ENCODE measurements around the gene ITPKB.

ITPKB gene

GRCh38 chr1:226674892-226675714 lies 64.0 kb downstream of the ITPKB start:
- H4K8ac ChIP-seq (ENCODE audit: low read depth, low read length) = no peak overlapping the region
- no peak for DNase-seq
- H3K9ac ChIP-seq (ENCODE audit: low read length) = no peak overlapping the region
- H3K4me2 ChIP-seq (ENCODE audit: low read length) = no peak overlapping the region
- H3K27ac ChIP-seq (ENCODE audit: low read depth, low read length) = no peak overlapping the region
- no peaks in the 10 kb centered on the region for H3K27me3 ChIP-seq (ENCODE audit: insufficient read depth, low read length, poor library complexity)
- no peak overlapping the region for H2BK120ac ChIP-seq (ENCODE audit: low read depth, low read length)
- H2BK5ac ChIP-seq (ENCODE audit: low read length) = no peak overlapping the region
- no peak overlapping the region for H3K23ac ChIP-seq (ENCODE audit: low read length)
- H2BK15ac ChIP-seq (replicated peaks; ENCODE audit: low read depth) = no peak overlapping the region
- WGBS (ENCODE audit: extremely low coverage, insufficient coverage, low lambda C conversion rate) = no CpG with 5 or more reads among the region's 17 CpGs
- H3K18ac ChIP-seq (ENCODE audit: low read length) = no peak overlapping the region
- no peaks in the 10 kb centered on the region for H3K79me1 ChIP-seq (ENCODE audit: low read length)
- H3K36me3 ChIP-seq (ENCODE audit: control insufficient read depth, insufficient read depth, low read length) = no peaks in the 10 kb centered on the region
- H3K4me1 ChIP-seq (ENCODE audit: control insufficient read depth, low read depth, low read length) = peaks cover 12% of the 10 kb centered on the region
- peak overlapping the region; percentile 10 for H3K56ac ChIP-seq (ENCODE audit: low read length)
- no peak overlapping the region for H4K5ac ChIP-seq (ENCODE audit: low read length)
- H2AK5ac ChIP-seq (ENCODE audit: low read length) = no peak overlapping the region
- no peaks in the 10 kb centered on the region for H3K79me2 ChIP-seq (ENCODE audit: control insufficient read depth, insufficient read depth, low read length)
- H3K4me3 ChIP-seq (ENCODE audit: low read length) = no peak overlapping the region
- H3K4ac ChIP-seq (ENCODE audit: low read depth, low read length) = no peak overlapping the region

GRCh38 chr1:226672339-226672762 lies 66.7 kb downstream of the ITPKB start:
- Histone ChIP-seq H2BK5ac (ENCODE audit: low read length) (no peak overlapping the region), H3K4me2 (ENCODE audit: low read length) (no peak overlapping the region), H3K18ac (ENCODE audit: low read length) (no peak overlapping the region), H3K9ac (ENCODE audit: low read length) (no peak overlapping the region), H3K79me2 (ENCODE audit: control insufficient read depth, insufficient read depth, low read length) (no peaks in the 10 kb centered on the region), H3K27ac (ENCODE audit: low read depth, low read length) (no peak overlapping the region), H2AK5ac (ENCODE audit: low read length) (no peak overlapping the region), H4K5ac (ENCODE audit: low read length) (no peak overlapping the region), H3K4ac (ENCODE audit: low read depth, low read length) (no peak overlapping the region), H3K4me1 (ENCODE audit: control insufficient read depth, low read depth, low read length) (peaks cover 12% of the 10 kb centered on the region), H3K56ac (ENCODE audit: low read length) (peak overlapping the region; percentile 22), H2BK120ac (ENCODE audit: low read depth, low read length) (no peak overlapping the region), H3K79me1 (ENCODE audit: low read length) (no peaks in the 10 kb centered on the region), H3K23ac (ENCODE audit: low read length) (no peak overlapping the region), H3K36me3 (ENCODE audit: control insufficient read depth, insufficient read depth, low read length) (no peaks in the 10 kb centered on the region), H2BK15ac (replicated peaks; ENCODE audit: low read depth) (no peak overlapping the region), H4K8ac (ENCODE audit: low read depth, low read length) (no peak overlapping the region), H3K27me3 (ENCODE audit: insufficient read depth, low read length, poor library complexity) (no peaks in the 10 kb centered on the region), H3K4me3 (ENCODE audit: low read length) (no peak overlapping the region)
- DNase-seq = no peak
- WGBS (ENCODE audit: extremely low coverage, insufficient coverage, low lambda C conversion rate) = no CpG with 5 or more reads among the region's 4 CpGs

- no peak overlapping the region for H3K4me3 ChIP-seq (ENCODE audit: low read length)
- H3K36me3 ChIP-seq (ENCODE audit: control insufficient read depth, insufficient read depth, low read length) = no peaks in the 10 kb centered on the region
- H2BK15ac ChIP-seq (replicated peaks; ENCODE audit: low read depth) = no peak overlapping the region
- no peak overlapping the region for H4K5ac ChIP-seq (ENCODE audit: low read length)
- H3K27me3 ChIP-seq (ENCODE audit: insufficient read depth, low read length, poor library complexity) = no peaks in the 10 kb centered on the region
- H2AK5ac ChIP-seq (ENCODE audit: low read length) = no peak overlapping the region
- no peak overlapping the region for H2BK120ac ChIP-seq (ENCODE audit: low read depth, low read length)
- peaks cover 7% of the 10 kb centered on the region for H3K4me1 ChIP-seq (ENCODE audit: control insufficient read depth, low read depth, low read length)
- H3K79me1 ChIP-seq (ENCODE audit: low read length) = no peaks in the 10 kb centered on the region
- H3K18ac ChIP-seq (ENCODE audit: low read length) = no peak overlapping the region
- no peak overlapping the region for H3K23ac ChIP-seq (ENCODE audit: low read length)
- no peak overlapping the region for H3K4ac ChIP-seq (ENCODE audit: low read depth, low read length)
- H3K4me2 ChIP-seq (ENCODE audit: low read length) = no peak overlapping the region
- no peak overlapping the region for H3K56ac ChIP-seq (ENCODE audit: low read length)
- H3K79me2 ChIP-seq (ENCODE audit: control insufficient read depth, insufficient read depth, low read length) = no peaks in the 10 kb centered on the region
- no CpG with 5 or more reads among the region's 5 CpGs for WGBS (ENCODE audit: extremely low coverage, insufficient coverage, low lambda C conversion rate)
- no peak for DNase-seq
- H3K9ac ChIP-seq (ENCODE audit: low read length) = no peak overlapping the region
- no peak overlapping the region for H4K8ac ChIP-seq (ENCODE audit: low read depth, low read length)
- no peak overlapping the region for H2BK5ac ChIP-seq (ENCODE audit: low read length)
- H3K27ac ChIP-seq (ENCODE audit: low read depth, low read length) = no peak overlapping the region
Measured at GRCh38 chr1:226671277-226671676, 67.8 kb downstream of the ITPKB start.

- Histone ChIP-seq H3K9ac (ENCODE audit: low read length) (no peak overlapping the region), H3K4ac (ENCODE audit: low read depth, low read length) (no peak overlapping the region), H3K27me3 (ENCODE audit: insufficient read depth, low read length, poor library complexity) (no peaks in the 10 kb centered on the region), H3K79me2 (ENCODE audit: control insufficient read depth, insufficient read depth, low read length) (no peaks in the 10 kb centered on the region), H2BK5ac (ENCODE audit: low read length) (no peak overlapping the region), H4K8ac (ENCODE audit: low read depth, low read length) (no peak overlapping the region), H3K27ac (ENCODE audit: low read depth, low read length) (no peak overlapping the region), H3K23ac (ENCODE audit: low read length) (no peak overlapping the region), H3K18ac (ENCODE audit: low read length) (no peak overlapping the region), H3K36me3 (ENCODE audit: control insufficient read depth, insufficient read depth, low read length) (no peaks in the 10 kb centered on the region), H3K4me3 (ENCODE audit: low read length) (no peak overlapping the region), H2BK15ac (replicated peaks; ENCODE audit: low read depth) (no peak overlapping the region), H2BK120ac (ENCODE audit: low read depth, low read length) (no peak overlapping the region), H2AK5ac (ENCODE audit: low read length) (no peak overlapping the region), H3K4me1 (ENCODE audit: control insufficient read depth, low read depth, low read length) (peaks cover 8% of the 10 kb centered on the region), H4K5ac (ENCODE audit: low read length) (no peak overlapping the region), H3K4me2 (ENCODE audit: low read length) (no peak overlapping the region), H3K79me1 (ENCODE audit: low read length) (no peaks in the 10 kb centered on the region), H3K56ac (ENCODE audit: low read length) (no peak overlapping the region)
- WGBS (ENCODE audit: extremely low coverage, insufficient coverage, low lambda C conversion rate) = no CpG with 5 or more reads among the region's 7 CpGs
- no peak for DNase-seq
Measured at GRCh38 chr1:226670073-226670472, 69.0 kb downstream of the ITPKB start.

- Histone ChIP-seq H4K8ac (ENCODE audit: low read depth, low read length) (no peak overlapping the region), H2BK120ac (ENCODE audit: low read depth, low read length) (no peak overlapping the region), H3K4me3 (ENCODE audit: low read length) (no peak overlapping the region), H3K27me3 (ENCODE audit: insufficient read depth, low read length, poor library complexity) (no peaks in the 10 kb centered on the region), H2AK5ac (ENCODE audit: low read length) (no peak overlapping the region), H3K4me1 (ENCODE audit: control insufficient read depth, low read depth, low read length) (peaks cover 6% of the 10 kb centered on the region), H2BK15ac (replicated peaks; ENCODE audit: low read depth) (no peak overlapping the region), H3K36me3 (ENCODE audit: control insufficient read depth, insufficient read depth, low read length) (no peaks in the 10 kb centered on the region), H3K23ac (ENCODE audit: low read length) (no peak overlapping the region), H3K27ac (ENCODE audit: low read depth, low read length) (no peak overlapping the region), H3K79me1 (ENCODE audit: low read length) (no peaks in the 10 kb centered on the region), H3K4me2 (ENCODE audit: low read length) (no peak overlapping the region), H2BK5ac (ENCODE audit: low read length) (no peak overlapping the region), H4K5ac (ENCODE audit: low read length) (no peak overlapping the region), H3K18ac (ENCODE audit: low read length) (no peak overlapping the region), H3K79me2 (ENCODE audit: control insufficient read depth, insufficient read depth, low read length) (no peaks in the 10 kb centered on the region), H3K4ac (ENCODE audit: low read depth, low read length) (no peak overlapping the region), H3K9ac (ENCODE audit: low read length) (no peak overlapping the region), H3K56ac (ENCODE audit: low read length) (no peak overlapping the region)
- WGBS (ENCODE audit: extremely low coverage, insufficient coverage, low lambda C conversion rate) = no CpG with 5 or more reads among the region's 5 CpGs
- no peak for DNase-seq
Measured at GRCh38 chr1:226668173-226668560, 70.9 kb downstream of the ITPKB start.

- no peak overlapping the region for H2BK5ac ChIP-seq (ENCODE audit: low read length)
- peaks cover 5% of the 10 kb centered on the region for H3K4me1 ChIP-seq (ENCODE audit: control insufficient read depth, low read depth, low read length)
- no peak overlapping the region for H2BK120ac ChIP-seq (ENCODE audit: low read depth, low read length)
- H3K27me3 ChIP-seq (ENCODE audit: insufficient read depth, low read length, poor library complexity) = no peaks in the 10 kb centered on the region
- H2BK15ac ChIP-seq (replicated peaks; ENCODE audit: low read depth) = no peak overlapping the region
- H3K79me1 ChIP-seq (ENCODE audit: low read length) = no peaks in the 10 kb centered on the region
- H3K4me2 ChIP-seq (ENCODE audit: low read length) = no peak overlapping the region
- no peak overlapping the region for H3K18ac ChIP-seq (ENCODE audit: low read length)
- H3K23ac ChIP-seq (ENCODE audit: low read length) = no peak overlapping the region
- no peak overlapping the region for H3K27ac ChIP-seq (ENCODE audit: low read depth, low read length)
- no peak overlapping the region for H3K4ac ChIP-seq (ENCODE audit: low read depth, low read length)
- H3K56ac ChIP-seq (ENCODE audit: low read length) = no peak overlapping the region
- H2AK5ac ChIP-seq (ENCODE audit: low read length) = no peak overlapping the region
- WGBS (ENCODE audit: extremely low coverage, insufficient coverage, low lambda C conversion rate) = no CpG with 5 or more reads among the region's 4 CpGs
- H4K5ac ChIP-seq (ENCODE audit: low read length) = no peak overlapping the region
- no peaks in the 10 kb centered on the region for H3K79me2 ChIP-seq (ENCODE audit: control insufficient read depth, insufficient read depth, low read length)
- DNase-seq = no peak
- no peaks in the 10 kb centered on the region for H3K36me3 ChIP-seq (ENCODE audit: control insufficient read depth, insufficient read depth, low read length)
- no peak overlapping the region for H3K9ac ChIP-seq (ENCODE audit: low read length)
- H3K4me3 ChIP-seq (ENCODE audit: low read length) = no peak overlapping the region
- no peak overlapping the region for H4K8ac ChIP-seq (ENCODE audit: low read depth, low read length)
Measured at GRCh38 chr1:226666692-226667091, 72.4 kb downstream of the ITPKB start.

Data from mesendoderm (in vitro differentiated cells).